ENCODE data around the gene ADAMTS18. TPM values are rescaled to one million over a fixed set of nuclear protein-coding genes. Genes with fewer than 3 reads are reported as not detected.
"Not testable (repeated sequence)": the region's sequence is repeated elsewhere in the genome, so short reads cannot be mapped to it uniquely, and the experiment has no call there.

Gene ADAMTS18
- 1 to 10 TPM in 5 of 12 donors, under 1 TPM in 5, not detected in 2; 0.63 to 2.7 (median 1.00) TPM for polyA plus RNA-seq (ENCODE audit: insufficient read length in 12 of 12)
- long read RNA-seq, donor 1: 0 reads
- long read RNA-seq, donor 2: 0 reads
- long read RNA-seq, donor 3: 0 reads
- long read RNA-seq, donor 4: 0 reads
- long read RNA-seq, donor 5: 0 reads
- long read RNA-seq, donor 6: 0 reads
- long read RNA-seq, donor 7: 0 reads
- long read RNA-seq, donor 8: 0 reads
- long read RNA-seq, donor 9: 0 reads
- long read RNA-seq, donor 10: 0 reads
- long read RNA-seq, donor 11: 0 reads

GRCh38 chr16:77434530-77435271 lies at the start of gene ADAMTS18:
Gene ADAMTS18, minus strand, starts transcription at chr16:77435034. Its CDS starts 339 bp downstream, at chr16:77434695.
- no peak for DNase-seq

- no peak for DNase-seq
Observed at GRCh38 chr16:77480681-77481315, 46.0 kb upstream of the ADAMTS18 start.

GRCh38 chr16:77472262-77472661 lies 37.4 kb upstream of the ADAMTS18 start:
- no peak for DNase-seq

GRCh38 chr16:77470851-77471250 lies 36.0 kb upstream of the ADAMTS18 start:
- no peak for DNase-seq

- no peak for DNase-seq
Observed at GRCh38 chr16:77469634-77470033, 34.8 kb upstream of the ADAMTS18 start.

- no peak for DNase-seq
Observed at GRCh38 chr16:77468831-77469230, 34.0 kb upstream of the ADAMTS18 start.

GRCh38 chr16:77467821-77468335 lies 33.0 kb upstream of the ADAMTS18 start:
- DNase-seq: no peak

GRCh38 chr16:77463659-77464058 lies 28.8 kb upstream of the ADAMTS18 start:
- not testable (repeated sequence) for DNase-seq

- DNase-seq: no peak
Observed at GRCh38 chr16:77462894-77463293, 28.1 kb upstream of the ADAMTS18 start.

GRCh38 chr16:77459534-77460254 lies 24.9 kb upstream of the ADAMTS18 start:
- DNase-seq: no peak

- no peak for DNase-seq
Observed at GRCh38 chr16:77457046-77457445, 22.2 kb upstream of the ADAMTS18 start.

- no peak for DNase-seq
Observed at GRCh38 chr16:77452243-77452642, 17.4 kb upstream of the ADAMTS18 start.

GRCh38 chr16:77450790-77451487 lies 16.1 kb upstream of the ADAMTS18 start:
- no peak for DNase-seq

- no peak for DNase-seq
Observed at GRCh38 chr16:77449208-77449607, 14.4 kb upstream of the ADAMTS18 start.

- DNase-seq: no peak
Observed at GRCh38 chr16:77445324-77445723, 10.5 kb upstream of the ADAMTS18 start.

- DNase-seq: no peak
Observed at GRCh38 chr16:77444147-77444460, 9.3 kb upstream of the ADAMTS18 start.

GRCh38 chr16:77443357-77444146 lies 8.7 kb upstream of the ADAMTS18 start:
- no peak for DNase-seq

- no peak for DNase-seq
Observed at GRCh38 chr16:77442078-77442477, 7.2 kb upstream of the ADAMTS18 start.

- DNase-seq: no peak
Observed at GRCh38 chr16:77439106-77439505, 4.3 kb upstream of the ADAMTS18 start.

- no peak for DNase-seq
Observed at GRCh38 chr16:77437859-77438258, 3.0 kb upstream of the ADAMTS18 start.
